Esophagus squamous epithelium (tissue), 5 donors: ENCODE measurements around the gene NDUFA13. TPM values are rescaled to one million over a fixed set of nuclear protein-coding genes. Genes with fewer than 3 reads are reported as not detected.

ENCODE experiments used
- DNase-seq: peaks from one replicate; lab custom pipeline; 2025; lab: John Stamatoyannopoulos, UW
- H3K27ac ChIP-seq, 4 donors: fragments of 200-600 bp; sonication (generic); one replicate each; pipeline ENCODE4 v1.5.1; 2016 to 2019; ENCODE audit warnings: mild to moderate bottlenecking in 1 of 4
- H3K27me3 ChIP-seq, 4 donors: fragments of 200-600 bp; sonication (generic); 1 replicate in 3 of 4; 2 replicates in 1 of 4; pipeline versions ENCODE4 v1.5.1 to v1.6.0; 2017 to 2021; ENCODE audit warnings: antibody characterized with exemption in 1 of 4
- H3K36me3 ChIP-seq, 3 donors: fragments of 200-600 bp; sonication (generic); one replicate each; pipeline ENCODE4 v1.5.1; 2016 to 2019
- H3K4me1 ChIP-seq, 3 donors: fragments of 200-600 bp; sonication (generic); one replicate each; pipeline ENCODE4 v1.5.1; 2017 to 2019
- H3K4me3 ChIP-seq, 4 donors: fragments of 200-600 bp; sonication (generic); 1 replicate in 3 of 4; 2 replicates in 1 of 4; pipeline ENCODE4 v1.5.1; 2016 to 2019; ENCODE audit warnings: mild to moderate bottlenecking in 2 of 4, moderate library complexity in 1 of 4
- H3K9me3 ChIP-seq, 3 donors: fragments of 200-600 bp; sonication (generic); one replicate each; pipeline ENCODE4 v1.5.1; 2016 to 2019
- CTCF ChIP-seq, 6 experiments: fragments of 450-650 bp in 4 of 6; fragments of 200-600 bp in 2 of 6; sonication (generic) in 2 of 6; IDR thresholded peaks; one replicate each; pipeline ENCODE4 v1.5.1; 2016 to 2019; ENCODE audit warnings: antibody characterized with exemption in 6 of 6, mild to moderate bottlenecking in 4 of 6, moderate library complexity in 4 of 6
- POLR2A ChIP-seq, 4 donors: fragments of 450-650 bp; IDR thresholded peaks; one replicate each; pipeline ENCODE4 v1.6.1; 2017; ENCODE audit warnings: antibody characterized with exemption in 4 of 4, mild to moderate bottlenecking in 4 of 4, moderate library complexity in 3 of 4
- WGBS, 2 donors: methylation state at CpG; one replicate each; pipeline ENCODE4 v1.1.5; 2018; 5-methylcytosine and 5-hydroxymethylcytosine counted together
- intact Hi-C: fragments of 100-400 bp; cut with DNase I; formaldehyde crosslinking; loops from one replicate; pipeline ENCODE4 v1.15.0; 2022
- total RNA-seq, 4 donors: library from RNA; depleted of rRNA; stranded (reverse); fragments of >200 nt; gene quantifications; one replicate each; pipeline ENCODE4 v1.1.0, GENCODE V29; 2016
- donor health status: DM: yes; HTN: yes; CAD: no.

NDUFA13 gene
- total RNA-seq, 4 donors from 2014 or later, result 44.6 to 88.7 (median 56.0) TPM

- intact Hi-C loops, result no loop called here
- H3K36me3 ChIP-seq, result peaks cover 0 to 49% (median 0%) of the 10 kb centered on the region in 3 donors
- no peaks in the 10 kb centered on the region for H3K27me3 ChIP-seq
- 54 to 56% methylated on average over 6 to 8 of the region's 21 CpGs for WGBS, 2 donors
- peaks cover 4 to 55% (median 15%) of the 10 kb centered on the region in 3 donors for H3K4me1 ChIP-seq
- no peak overlapping the region for H3K4me3 ChIP-seq
- no peak for TF ChIP-seq CTCF (IDR thresholded peaks at IDR 0.05)
- no peak for TF ChIP-seq POLR2A (IDR thresholded peaks at IDR 0.05)
- no peaks in the 10 kb centered on the region for H3K9me3 ChIP-seq
- DNase-seq, result no peak
- H3K27ac ChIP-seq, result no peak overlapping the region
These were observed 40.8 kb upstream of the NDUFA13 start for GRCh38 chr19:19475015-19475765.

- no peak overlapping the region for H3K4me3 ChIP-seq
- H3K27me3 ChIP-seq, result no peaks in the 10 kb centered on the region
- H3K9me3 ChIP-seq, result no peaks in the 10 kb centered on the region
- intact Hi-C loops, result no loop called here
- TF ChIP-seq CTCF (IDR thresholded peaks at IDR 0.05) (peak in 3 of 6 experiments; percentile 22 to 44 (median 22)), POLR2A (IDR thresholded peaks at IDR 0.05) (no peak)
- DNase-seq, result no peak
- peaks cover 4 to 55% (median 15%) of the 10 kb centered on the region in 3 donors for H3K4me1 ChIP-seq
- no peak overlapping the region for H3K27ac ChIP-seq
- WGBS, 2 donors, result 59 to 73% methylated on average over 15 to 19 of the region's 19 CpGs
- peaks cover 0 to 59% (median 0%) of the 10 kb centered on the region in 3 donors for H3K36me3 ChIP-seq
These were observed 39.9 kb upstream of the NDUFA13 start for GRCh38 chr19:19475849-19476828.

- Histone ChIP-seq H3K4me3 (no peak overlapping the region), H3K36me3 (peaks cover 0 to 69% (median 0%) of the 10 kb centered on the region in 3 donors), H3K9me3 (no peaks in the 10 kb centered on the region), H3K27ac (peak overlapping the region in 1 of 4 donors; percentile 26), H3K27me3 (no peaks in the 10 kb centered on the region), H3K4me1 (peaks cover 4 to 43% (median 9%) of the 10 kb centered on the region in 3 donors)
- no peak for DNase-seq
- 78 to 85% methylated on average over 8 to 9 of the region's 10 CpGs for WGBS, 2 donors
- no peak for TF ChIP-seq POLR2A (IDR thresholded peaks at IDR 0.05)
- no peak for TF ChIP-seq CTCF (IDR thresholded peaks at IDR 0.05)
- intact Hi-C loops, result no loop called here
These were observed 38.2 kb upstream of the NDUFA13 start for GRCh38 chr19:19477705-19478383.

- intact Hi-C loops, result no loop called here
These were observed 35.3 kb upstream of the NDUFA13 start for GRCh38 chr19:19480688-19481087.

More at GRCh38 chr19:19480688-19481087, 35.3 kb upstream of the NDUFA13 start:
- DNase-seq, result no peak
- Histone ChIP-seq H3K27ac (no peak overlapping the region), H3K4me1 (peaks cover 0 to 35% (median 4%) of the 10 kb centered on the region in 3 donors), H3K27me3 (no peaks in the 10 kb centered on the region), H3K36me3 (peaks cover 0 to 59% (median 0%) of the 10 kb centered on the region in 3 donors), H3K9me3 (no peaks in the 10 kb centered on the region), H3K4me3 (no peak overlapping the region)
- 55 to 80% methylated on average over 4 of the region's 5 CpGs for WGBS, 2 donors
- no peak for TF ChIP-seq POLR2A (IDR thresholded peaks at IDR 0.05)
- no peak for TF ChIP-seq CTCF (IDR thresholded peaks at IDR 0.05)
